ENCODE measurements around the gene SMIM14. TPM values are rescaled to one million over a fixed set of nuclear protein-coding genes. Genes with fewer than 3 reads are reported as not detected.
"Not testable (repeated sequence)": the region's sequence is repeated elsewhere in the genome, so short reads cannot be mapped to it uniquely, and the experiment has no call there.

Gene SMIM14
- 23.9 TPM for total RNA-seq

- DNase-seq: peak; percentile 97
These were observed at the start of gene SMIM14 for GRCh38 chr4:39638354-39639239. Gene SMIM14 (minus strand): TSS chr4:39638865. CDS start chr4:39605145, 33,720 bp downstream.

GRCh38 chr4:39687014-39687413 lies 48.3 kb upstream of the SMIM14 start:
- no peak for DNase-seq

GRCh38 chr4:39685990-39686389 lies 47.3 kb upstream of the SMIM14 start:
- DNase-seq: no peak

GRCh38 chr4:39682138-39682537 lies 43.5 kb upstream of the SMIM14 start:
- DNase-seq: no peak

GRCh38 chr4:39681003-39681402 lies 42.3 kb upstream of the SMIM14 start:
- DNase-seq: not testable (repeated sequence)

- not testable (repeated sequence) for DNase-seq
These were observed 37.0 kb upstream of the SMIM14 start for GRCh38 chr4:39675681-39676080.

DNA sequence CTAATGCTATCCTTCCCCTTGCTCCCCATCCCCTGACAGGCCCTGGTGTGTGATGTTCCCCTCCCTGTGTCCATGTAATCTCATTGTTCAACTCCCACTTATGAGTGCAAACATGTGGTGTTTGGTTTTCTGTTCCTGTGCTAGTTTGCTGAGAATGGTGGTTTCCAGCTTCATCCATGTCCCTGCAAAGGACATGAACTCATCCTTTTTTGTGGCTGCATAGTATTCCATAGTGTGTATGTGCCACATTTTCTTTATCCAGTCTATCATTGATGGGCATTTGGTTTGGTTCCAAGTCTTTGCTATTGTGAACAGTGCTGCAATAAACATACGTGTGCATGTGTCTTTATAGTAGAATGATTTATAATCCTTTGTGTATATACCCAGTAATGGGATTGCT lies 31.6 kb upstream of the SMIM14 start:
- not testable (repeated sequence) for DNase-seq

DNA sequence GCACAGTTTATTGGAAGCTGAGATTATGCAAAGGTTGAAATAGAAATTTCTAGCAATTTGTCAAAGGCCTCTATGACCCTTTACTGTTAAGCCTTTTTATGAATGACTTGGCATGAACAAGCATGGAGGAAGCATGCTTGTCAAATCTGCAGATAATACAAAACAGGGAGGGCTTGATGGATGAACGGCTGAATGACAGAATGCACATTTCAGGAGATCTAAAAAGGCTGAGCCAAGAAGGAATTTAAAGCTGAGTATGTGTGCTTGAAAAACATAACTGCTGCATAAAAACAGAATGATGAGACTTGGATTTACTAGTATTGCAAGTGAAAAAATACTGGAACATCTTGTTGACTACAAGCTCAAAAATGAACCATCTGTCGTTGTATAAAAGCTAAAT lies 30.2 kb upstream of the SMIM14 start:
- no peak for DNase-seq

DNA sequence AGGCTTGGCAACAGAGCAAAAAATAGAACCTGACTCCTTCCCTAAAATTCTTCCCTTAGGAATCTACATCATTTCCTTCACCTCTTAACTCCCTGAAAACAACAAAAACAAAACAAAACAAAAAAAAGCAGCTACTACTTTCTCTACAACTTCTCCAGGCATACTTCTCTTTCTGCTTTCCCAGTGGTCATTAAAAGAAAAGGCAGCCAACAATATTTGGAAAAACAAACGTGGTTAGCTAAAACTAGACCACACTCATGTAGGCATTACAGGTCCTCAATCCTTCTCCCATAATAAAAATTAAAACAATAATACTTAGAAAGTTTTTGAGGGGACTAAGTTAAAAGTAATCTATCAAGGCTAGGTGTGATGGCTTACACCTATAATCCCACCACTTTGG lies 29.0 kb upstream of the SMIM14 start:
- DNase-seq: no peak

- DNase-seq: no peak
These were observed 26.4 kb upstream of the SMIM14 start for GRCh38 chr4:39664828-39665731.

- DNase-seq: no peak
These were observed 24.0 kb upstream of the SMIM14 start for GRCh38 chr4:39662683-39663082.

- DNase-seq: no peak
These were observed 22.1 kb upstream of the SMIM14 start for GRCh38 chr4:39660757-39661156.

- DNase-seq: no peak
These were observed 21.4 kb upstream of the SMIM14 start for GRCh38 chr4:39660045-39660444.

DNA sequence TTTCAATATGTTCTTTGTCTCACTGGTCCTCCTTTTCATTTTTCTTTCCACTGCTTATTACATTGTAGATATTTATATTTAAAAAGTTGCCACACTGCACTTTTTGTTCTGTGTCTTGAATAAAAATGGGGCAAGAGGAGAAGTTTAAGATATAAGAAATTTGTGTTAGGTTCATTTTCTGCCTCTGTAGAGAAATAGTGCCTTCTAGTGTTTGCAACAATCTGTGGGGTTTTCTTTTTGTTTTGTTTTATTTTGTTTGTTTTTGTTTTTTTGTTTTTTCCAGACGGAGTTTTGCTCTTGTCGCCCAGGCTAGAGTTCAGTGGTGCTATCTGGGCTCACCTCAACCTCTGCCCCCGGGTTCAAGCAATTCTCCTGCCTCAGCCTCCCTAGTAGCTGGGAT lies 20.1 kb upstream of the SMIM14 start:
- DNase-seq: no peak

DNA sequence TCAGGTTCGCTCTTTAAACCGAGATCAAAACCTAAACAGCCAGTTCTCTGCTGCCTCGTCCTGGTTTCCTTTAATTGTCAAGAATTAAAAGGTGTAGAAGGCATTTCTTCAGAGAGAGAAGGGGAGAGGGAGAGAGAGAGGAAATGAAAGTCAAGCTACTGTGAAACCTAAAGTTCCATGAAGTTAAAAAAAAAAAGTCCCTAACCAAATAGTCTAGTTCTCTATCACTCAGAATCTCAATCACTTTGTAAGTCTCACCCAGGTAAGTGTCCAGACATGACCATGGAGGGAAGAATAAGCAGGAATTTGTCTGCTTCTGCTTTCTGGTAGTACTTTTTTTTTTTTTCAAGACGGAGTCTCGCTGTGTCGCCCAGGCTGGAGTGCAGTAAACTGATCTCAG lies 18.8 kb upstream of the SMIM14 start:
- no peak for DNase-seq

DNA sequence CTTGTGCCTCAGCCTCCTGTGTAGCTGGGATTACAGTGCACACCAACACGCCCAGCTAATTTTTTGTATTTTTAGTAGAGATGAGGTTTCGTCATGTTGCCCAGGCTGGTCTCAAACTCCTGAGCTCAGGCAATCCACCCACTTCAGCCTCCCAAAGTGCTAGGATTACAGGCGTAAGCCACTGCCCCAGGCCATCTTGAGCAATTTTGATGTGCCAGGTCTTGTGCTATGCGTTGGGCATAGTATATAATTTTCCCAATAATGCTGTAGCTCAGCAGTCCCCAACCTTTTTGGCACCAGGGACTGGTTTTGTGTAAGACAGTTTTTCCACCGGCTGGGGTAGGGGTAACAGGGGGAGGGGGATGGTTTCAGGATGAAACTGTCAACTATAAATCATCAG lies 18.0 kb upstream of the SMIM14 start:
- not testable (repeated sequence) for DNase-seq

- no peak for DNase-seq
These were observed 17.2 kb upstream of the SMIM14 start for GRCh38 chr4:39655876-39656275.

DNA sequence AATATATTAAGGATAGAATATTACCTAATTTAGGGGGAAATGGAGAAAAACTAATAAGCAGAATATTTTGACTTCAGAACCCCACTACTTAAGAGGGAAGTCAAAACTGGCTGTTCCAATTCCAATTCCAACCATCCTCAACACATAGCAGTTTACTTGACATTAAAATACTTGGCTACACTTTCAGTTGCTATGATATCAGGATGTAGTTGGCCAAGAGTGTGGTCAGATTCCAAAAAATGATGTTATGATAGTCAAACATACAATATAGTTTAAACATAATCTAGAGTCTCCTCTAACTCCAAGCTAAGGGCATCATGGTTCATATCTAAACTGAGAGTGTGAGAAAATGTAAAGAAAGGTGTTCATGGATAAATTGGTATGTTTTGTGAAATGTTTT lies 16.5 kb upstream of the SMIM14 start:
- DNase-seq: no peak

DNA sequence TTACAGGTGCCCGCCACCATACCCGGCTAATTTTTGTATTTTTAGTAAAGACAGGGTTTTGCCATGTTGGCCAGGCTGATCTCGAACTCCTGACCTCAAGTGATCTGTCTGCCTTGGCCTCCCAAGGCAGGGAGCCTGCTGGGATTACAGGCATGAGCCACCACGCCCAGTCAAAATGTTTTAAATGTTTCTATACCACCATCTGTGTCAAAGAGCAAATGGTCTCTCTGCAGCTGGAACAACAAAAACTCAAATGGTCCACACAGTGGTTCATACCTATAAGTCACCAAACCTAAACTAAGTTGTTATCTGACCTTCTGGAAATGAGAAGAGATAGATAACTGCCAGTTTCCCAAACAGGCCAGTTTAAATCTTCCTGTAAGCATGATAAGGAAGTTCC lies 12.9 kb upstream of the SMIM14 start:
- DNase-seq: not testable (repeated sequence)

DNA sequence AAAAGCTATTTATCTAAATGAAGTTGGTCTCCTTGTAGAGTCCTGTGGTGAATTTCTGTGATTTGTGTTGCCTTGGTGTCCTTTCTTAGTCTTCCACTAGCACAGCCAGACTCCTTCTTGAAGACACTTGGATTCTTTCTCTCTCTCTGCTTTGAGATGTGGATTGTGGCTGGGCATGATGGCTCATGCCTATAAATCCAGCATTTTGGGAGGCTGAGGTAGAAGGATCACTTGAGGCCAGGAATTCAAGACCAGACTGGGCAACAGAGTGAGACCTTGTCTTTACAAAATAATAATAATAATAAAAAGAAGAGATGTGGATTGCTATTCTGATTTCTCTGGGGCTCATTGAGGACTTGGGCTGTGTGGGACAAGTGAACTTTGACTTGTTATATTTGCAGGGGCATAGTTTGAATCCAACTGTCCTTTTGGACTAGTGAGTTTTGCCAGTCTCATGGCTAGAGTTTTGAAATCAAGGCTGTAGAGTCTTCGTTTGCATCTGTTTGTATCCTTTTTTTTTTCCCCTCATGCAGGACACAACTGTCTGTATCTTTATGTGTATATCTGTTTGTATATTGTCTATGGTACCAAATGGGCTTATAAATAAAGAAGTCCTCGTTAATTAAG lies 11.1 kb upstream of the SMIM14 start:
- DNase-seq: no peak

DNA sequence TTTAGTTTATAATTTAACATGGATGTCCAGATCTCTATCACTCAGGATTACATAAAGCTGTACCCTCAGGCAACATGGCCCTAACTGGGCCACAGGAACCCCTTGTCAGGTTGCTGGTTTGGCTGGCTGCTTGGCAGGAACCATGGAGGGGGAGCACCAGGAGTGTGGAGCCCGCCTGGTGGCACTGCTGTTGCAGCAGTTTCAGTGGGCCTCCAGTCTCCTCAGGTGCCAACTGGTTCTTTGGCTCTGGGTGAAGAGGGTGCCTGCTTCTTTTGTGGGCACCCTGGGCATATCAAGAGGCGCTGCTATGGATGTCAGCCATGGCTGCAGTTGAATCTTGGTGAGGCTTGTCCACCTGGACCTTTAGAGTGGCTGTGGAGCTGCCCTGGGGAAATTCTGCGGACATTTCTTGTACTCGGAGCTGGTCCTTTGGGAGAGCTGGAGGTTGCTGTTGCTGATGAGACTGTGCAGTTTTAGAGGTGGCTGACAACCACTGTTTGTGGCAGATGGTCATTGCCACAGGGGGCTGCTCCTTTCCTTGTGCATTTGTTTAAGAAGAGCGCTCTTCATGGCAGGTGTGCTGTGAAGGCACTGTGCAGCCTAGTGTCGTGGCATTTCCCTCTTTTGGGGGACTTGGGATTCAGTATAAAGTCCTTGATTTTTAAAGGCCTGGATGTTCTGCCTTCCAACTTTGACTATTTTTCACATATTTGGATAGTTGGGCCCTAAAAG lies 10.3 kb upstream of the SMIM14 start:
- DNase-seq: no peak

DNA sequence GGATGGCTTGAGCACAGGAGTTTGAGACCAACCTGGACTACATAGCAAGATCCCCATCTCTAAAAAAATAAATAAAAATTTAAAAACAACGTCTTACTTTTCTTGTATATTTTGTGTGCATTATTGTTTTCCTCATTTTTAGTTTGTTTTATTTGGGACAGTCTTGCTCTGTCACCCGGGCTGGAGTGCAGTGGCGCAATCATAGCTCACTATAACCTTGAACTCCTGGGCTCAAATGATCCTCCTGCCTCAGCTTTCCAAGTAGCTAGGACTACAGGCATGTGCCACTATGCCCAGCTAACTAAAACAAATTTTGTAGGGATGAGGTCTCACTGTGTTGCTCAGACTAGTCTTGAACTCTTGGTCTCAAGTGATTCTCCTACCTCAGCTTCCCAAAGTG lies 9.5 kb upstream of the SMIM14 start:
- no peak for DNase-seq
